HepG2 (cell line): ENCODE results near the gene SFR1. TPM values are rescaled to one million over a fixed set of nuclear protein-coding genes. Genes with fewer than 3 reads are reported as not detected.

Source experiments
- ADNP ChIP-seq: sonication (generic); formaldehyde crosslinking; IDR thresholded peaks from 2 replicates; pipeline ENCODE4 v1.4.0; 2020; ENCODE audit warnings: missing genetic modification reagents
- HCFC1 ChIP-seq: fragments of 150-350 bp; IDR thresholded peaks from 2 replicates; pipeline ENCODE4 v1.6.1; 2014; ENCODE audit warnings: low read depth, low read length
- NFATC3 ChIP-seq: sonication (generic); formaldehyde crosslinking; IDR thresholded peaks from 2 replicates; pipeline ENCODE4 v1.5.1; 2020; ENCODE audit warnings: mild to moderate bottlenecking, missing genetic modification reagents
- ZFP62 ChIP-seq: sonication (generic); formaldehyde crosslinking; IDR thresholded peaks from 2 replicates; pipeline ENCODE4 v1.4.0; 2020; ENCODE audit warnings: missing genetic modification reagents
- ZNF724P ChIP-seq: sonication (generic); formaldehyde crosslinking; IDR thresholded peaks from 2 replicates; pipeline ENCODE4 v1.8.0; 2022; ENCODE audit warnings: missing genetic modification reagents, borderline replicate concordance
- polyA plus RNA-seq, 8 experiments: library from polyadenylated mRNA; depleted of rRNA in 3 of 8; stranded (reverse) in 7 of 8; unstranded in 1 of 8; fragments of >200 nt; fragmentation: Illumina TruSeq in 4 of 8; extraction: Trizol in 4 of 8; gene quantifications; 2 replicates each; pipeline versions ENCODE4 v1.2.1 to v1.2.3, GENCODE V29; 2011 to 2016; ENCODE audit warnings: low read depth in 4 of 8, missing spikeins in 1 of 8, mixed read lengths in 1 of 8; ENCODE audit not compliant: insufficient read depth in 1 of 8
- total RNA-seq, 5 experiments: library from RNA; depleted of rRNA; stranded (reverse); fragments of >200 nt; fragmentation: Illumina TruSeq; extraction: Trizol; gene quantifications; 2 replicates each; pipeline ENCODE4 v1.2.3, GENCODE V29; 2016; ENCODE audit warnings: low read depth in 1 of 5
- TF ChIP-seq, protein P1 (sequence below): sonication (generic); formaldehyde crosslinking; IDR thresholded peaks from 2 replicates; pipeline ENCODE4 v1.9.0; 2021; ENCODE audit warnings: mild to moderate bottlenecking, missing genetic modification reagents
- TF ChIP-seq, protein P2 (sequence below): IDR thresholded peaks from 2 replicates; pipeline ENCODE4 v1.4.0; 2020; ENCODE audit warnings: mild to moderate bottlenecking, missing genetic modification reagents
- TF ChIP-seq, protein P3 (sequence below): sonication (generic); formaldehyde crosslinking; IDR thresholded peaks from 2 replicates; pipeline ENCODE4 v1.8.0; 2022; ENCODE audit warnings: missing genetic modification reagents, mild to moderate bottlenecking, borderline replicate concordance
- TF ChIP-seq, protein P4 (sequence below): sonication (generic); formaldehyde crosslinking; IDR thresholded peaks from 2 replicates; pipeline ENCODE4 v1.4.0; 2020; ENCODE audit warnings: missing genetic modification reagents, mild to moderate bottlenecking, borderline replicate concordance
- TF ChIP-seq, protein P5 (sequence below): sonication (generic); IDR thresholded peaks from 2 replicates; pipeline ENCODE4 v1.6.1; 2016; ENCODE audit warnings: low read depth, borderline replicate concordance
- TF ChIP-seq, protein P6 (sequence below): sonication (generic); formaldehyde crosslinking; IDR thresholded peaks from 2 replicates; pipeline ENCODE4 v1.5.0; 2020; ENCODE audit warnings: missing genetic modification reagents

Gene SFR1
- total and polyA plus RNA-seq, 2 of the 13 experiments (the other 11 are each of a cell fraction or from before 2014, with no cell fraction given): 2.2 to 6.1 TPM

DNA sequence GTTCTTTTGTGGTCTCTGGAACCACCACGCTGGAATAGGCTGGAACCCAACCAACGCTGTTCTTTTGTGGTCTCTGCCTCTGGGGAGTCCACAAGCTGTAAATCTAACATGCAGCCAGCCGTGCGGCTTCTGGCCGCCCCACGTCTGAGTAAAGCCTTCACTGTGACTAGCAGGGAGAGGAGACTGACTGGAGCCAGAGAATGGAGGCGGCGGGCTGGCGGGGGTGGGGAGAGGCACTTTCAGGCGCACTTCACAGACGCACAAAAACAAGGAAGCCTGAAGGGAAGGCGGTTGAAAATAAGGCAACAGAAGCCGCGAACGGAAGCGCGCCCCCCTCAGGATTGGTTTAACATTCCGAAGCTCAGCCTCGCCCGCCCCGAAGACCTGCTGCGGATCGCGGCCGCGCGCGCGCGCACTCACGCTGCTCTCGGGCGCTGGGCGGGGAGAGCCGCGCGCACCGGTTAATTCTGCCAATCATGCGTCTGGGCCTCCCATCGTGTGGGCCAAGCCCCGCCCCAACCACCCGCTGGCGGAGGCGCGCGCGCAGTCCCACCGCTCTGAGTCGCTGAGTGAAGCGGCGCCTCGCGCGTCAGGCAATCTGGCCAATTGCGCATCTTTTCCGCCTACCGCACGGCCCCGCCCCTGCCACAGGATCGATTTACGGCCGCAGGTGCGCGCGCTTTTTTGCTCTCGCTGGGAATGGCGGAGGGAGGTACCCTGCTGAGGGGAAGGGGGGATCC, at the start of gene SFR1 (continued):
- TF ChIP-seq, protein P1, sequence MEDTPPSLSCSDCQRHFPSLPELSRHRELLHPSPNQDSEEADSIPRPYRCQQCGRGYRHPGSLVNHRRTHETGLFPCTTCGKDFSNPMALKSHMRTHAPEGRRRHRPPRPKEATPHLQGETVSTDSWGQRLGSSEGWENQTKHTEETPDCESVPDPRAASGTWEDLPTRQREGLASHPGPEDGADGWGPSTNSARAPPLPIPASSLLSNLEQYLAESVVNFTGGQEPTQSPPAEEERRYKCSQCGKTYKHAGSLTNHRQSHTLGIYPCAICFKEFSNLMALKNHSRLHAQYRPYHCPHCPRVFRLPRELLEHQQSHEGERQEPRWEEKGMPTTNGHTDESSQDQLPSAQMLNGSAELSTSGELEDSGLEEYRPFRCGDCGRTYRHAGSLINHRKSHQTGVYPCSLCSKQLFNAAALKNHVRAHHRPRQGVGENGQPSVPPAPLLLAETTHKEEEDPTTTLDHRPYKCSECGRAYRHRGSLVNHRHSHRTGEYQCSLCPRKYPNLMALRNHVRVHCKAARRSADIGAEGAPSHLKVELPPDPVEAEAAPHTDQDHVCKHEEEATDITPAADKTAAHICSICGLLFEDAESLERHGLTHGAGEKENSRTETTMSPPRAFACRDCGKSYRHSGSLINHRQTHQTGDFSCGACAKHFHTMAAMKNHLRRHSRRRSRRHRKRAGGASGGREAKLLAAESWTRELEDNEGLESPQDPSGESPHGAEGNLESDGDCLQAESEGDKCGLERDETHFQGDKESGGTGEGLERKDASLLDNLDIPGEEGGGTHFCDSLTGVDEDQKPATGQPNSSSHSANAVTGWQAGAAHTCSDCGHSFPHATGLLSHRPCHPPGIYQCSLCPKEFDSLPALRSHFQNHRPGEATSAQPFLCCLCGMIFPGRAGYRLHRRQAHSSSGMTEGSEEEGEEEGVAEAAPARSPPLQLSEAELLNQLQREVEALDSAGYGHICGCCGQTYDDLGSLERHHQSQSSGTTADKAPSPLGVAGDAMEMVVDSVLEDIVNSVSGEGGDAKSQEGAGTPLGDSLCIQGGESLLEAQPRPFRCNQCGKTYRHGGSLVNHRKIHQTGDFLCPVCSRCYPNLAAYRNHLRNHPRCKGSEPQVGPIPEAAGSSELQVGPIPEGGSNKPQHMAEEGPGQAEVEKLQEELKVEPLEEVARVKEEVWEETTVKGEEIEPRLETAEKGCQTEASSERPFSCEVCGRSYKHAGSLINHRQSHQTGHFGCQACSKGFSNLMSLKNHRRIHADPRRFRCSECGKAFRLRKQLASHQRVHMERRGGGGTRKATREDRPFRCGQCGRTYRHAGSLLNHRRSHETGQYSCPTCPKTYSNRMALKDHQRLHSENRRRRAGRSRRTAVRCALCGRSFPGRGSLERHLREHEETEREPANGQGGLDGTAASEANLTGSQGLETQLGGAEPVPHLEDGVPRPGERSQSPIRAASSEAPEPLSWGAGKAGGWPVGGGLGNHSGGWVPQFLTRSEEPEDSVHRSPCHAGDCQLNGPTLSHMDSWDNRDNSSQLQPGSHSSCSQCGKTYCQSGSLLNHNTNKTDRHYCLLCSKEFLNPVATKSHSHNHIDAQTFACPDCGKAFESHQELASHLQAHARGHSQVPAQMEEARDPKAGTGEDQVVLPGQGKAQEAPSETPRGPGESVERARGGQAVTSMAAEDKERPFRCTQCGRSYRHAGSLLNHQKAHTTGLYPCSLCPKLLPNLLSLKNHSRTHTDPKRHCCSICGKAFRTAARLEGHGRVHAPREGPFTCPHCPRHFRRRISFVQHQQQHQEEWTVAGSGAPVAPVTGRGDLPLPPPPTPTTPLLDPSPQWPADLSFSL: no peak
- TF ChIP-seq, protein P2, sequence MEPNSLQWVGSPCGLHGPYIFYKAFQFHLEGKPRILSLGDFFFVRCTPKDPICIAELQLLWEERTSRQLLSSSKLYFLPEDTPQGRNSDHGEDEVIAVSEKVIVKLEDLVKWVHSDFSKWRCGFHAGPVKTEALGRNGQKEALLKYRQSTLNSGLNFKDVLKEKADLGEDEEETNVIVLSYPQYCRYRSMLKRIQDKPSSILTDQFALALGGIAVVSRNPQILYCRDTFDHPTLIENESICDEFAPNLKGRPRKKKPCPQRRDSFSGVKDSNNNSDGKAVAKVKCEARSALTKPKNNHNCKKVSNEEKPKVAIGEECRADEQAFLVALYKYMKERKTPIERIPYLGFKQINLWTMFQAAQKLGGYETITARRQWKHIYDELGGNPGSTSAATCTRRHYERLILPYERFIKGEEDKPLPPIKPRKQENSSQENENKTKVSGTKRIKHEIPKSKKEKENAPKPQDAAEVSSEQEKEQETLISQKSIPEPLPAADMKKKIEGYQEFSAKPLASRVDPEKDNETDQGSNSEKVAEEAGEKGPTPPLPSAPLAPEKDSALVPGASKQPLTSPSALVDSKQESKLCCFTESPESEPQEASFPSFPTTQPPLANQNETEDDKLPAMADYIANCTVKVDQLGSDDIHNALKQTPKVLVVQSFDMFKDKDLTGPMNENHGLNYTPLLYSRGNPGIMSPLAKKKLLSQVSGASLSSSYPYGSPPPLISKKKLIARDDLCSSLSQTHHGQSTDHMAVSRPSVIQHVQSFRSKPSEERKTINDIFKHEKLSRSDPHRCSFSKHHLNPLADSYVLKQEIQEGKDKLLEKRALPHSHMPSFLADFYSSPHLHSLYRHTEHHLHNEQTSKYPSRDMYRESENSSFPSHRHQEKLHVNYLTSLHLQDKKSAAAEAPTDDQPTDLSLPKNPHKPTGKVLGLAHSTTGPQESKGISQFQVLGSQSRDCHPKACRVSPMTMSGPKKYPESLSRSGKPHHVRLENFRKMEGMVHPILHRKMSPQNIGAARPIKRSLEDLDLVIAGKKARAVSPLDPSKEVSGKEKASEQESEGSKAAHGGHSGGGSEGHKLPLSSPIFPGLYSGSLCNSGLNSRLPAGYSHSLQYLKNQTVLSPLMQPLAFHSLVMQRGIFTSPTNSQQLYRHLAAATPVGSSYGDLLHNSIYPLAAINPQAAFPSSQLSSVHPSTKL (CRISPR knock-in tag): peak; percentile 57
- peak; percentile 70; the same call in 1 of the 2 replicates for TF ChIP-seq ZNF724P
- TF ChIP-seq, protein P3, sequence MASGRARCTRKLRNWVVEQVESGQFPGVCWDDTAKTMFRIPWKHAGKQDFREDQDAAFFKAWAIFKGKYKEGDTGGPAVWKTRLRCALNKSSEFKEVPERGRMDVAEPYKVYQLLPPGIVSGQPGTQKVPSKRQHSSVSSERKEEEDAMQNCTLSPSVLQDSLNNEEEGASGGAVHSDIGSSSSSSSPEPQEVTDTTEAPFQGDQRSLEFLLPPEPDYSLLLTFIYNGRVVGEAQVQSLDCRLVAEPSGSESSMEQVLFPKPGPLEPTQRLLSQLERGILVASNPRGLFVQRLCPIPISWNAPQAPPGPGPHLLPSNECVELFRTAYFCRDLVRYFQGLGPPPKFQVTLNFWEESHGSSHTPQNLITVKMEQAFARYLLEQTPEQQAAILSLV: peak; percentile 30
- TF ChIP-seq, protein P4, sequence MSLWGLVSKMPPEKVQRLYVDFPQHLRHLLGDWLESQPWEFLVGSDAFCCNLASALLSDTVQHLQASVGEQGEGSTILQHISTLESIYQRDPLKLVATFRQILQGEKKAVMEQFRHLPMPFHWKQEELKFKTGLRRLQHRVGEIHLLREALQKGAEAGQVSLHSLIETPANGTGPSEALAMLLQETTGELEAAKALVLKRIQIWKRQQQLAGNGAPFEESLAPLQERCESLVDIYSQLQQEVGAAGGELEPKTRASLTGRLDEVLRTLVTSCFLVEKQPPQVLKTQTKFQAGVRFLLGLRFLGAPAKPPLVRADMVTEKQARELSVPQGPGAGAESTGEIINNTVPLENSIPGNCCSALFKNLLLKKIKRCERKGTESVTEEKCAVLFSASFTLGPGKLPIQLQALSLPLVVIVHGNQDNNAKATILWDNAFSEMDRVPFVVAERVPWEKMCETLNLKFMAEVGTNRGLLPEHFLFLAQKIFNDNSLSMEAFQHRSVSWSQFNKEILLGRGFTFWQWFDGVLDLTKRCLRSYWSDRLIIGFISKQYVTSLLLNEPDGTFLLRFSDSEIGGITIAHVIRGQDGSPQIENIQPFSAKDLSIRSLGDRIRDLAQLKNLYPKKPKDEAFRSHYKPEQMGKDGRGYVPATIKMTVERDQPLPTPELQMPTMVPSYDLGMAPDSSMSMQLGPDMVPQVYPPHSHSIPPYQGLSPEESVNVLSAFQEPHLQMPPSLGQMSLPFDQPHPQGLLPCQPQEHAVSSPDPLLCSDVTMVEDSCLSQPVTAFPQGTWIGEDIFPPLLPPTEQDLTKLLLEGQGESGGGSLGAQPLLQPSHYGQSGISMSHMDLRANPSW (CRISPR knock-in tag): no peak; the same call in 1 of the 2 replicates
- TF ChIP-seq ADNP: no peak
- TF ChIP-seq ZFP62 (CRISPR knock-in tag): no peak
- TF ChIP-seq, protein P5, sequence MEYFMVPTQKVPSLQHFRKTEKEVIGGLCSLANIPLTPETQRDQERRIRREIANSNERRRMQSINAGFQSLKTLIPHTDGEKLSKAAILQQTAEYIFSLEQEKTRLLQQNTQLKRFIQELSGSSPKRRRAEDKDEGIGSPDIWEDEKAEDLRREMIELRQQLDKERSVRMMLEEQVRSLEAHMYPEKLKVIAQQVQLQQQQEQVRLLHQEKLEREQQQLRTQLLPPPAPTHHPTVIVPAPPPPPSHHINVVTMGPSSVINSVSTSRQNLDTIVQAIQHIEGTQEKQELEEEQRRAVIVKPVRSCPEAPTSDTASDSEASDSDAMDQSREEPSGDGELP: no peak; the same call in 1 of the 2 replicates
- TF ChIP-seq HCFC1: no peak
- no peak for TF ChIP-seq NFATC3 (CRISPR knock-in tag)
- TF ChIP-seq, protein P6, sequence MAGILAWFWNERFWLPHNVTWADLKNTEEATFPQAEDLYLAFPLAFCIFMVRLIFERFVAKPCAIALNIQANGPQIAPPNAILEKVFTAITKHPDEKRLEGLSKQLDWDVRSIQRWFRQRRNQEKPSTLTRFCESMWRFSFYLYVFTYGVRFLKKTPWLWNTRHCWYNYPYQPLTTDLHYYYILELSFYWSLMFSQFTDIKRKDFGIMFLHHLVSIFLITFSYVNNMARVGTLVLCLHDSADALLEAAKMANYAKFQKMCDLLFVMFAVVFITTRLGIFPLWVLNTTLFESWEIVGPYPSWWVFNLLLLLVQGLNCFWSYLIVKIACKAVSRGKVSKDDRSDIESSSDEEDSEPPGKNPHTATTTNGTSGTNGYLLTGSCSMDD (CRISPR knock-in tag): no peak
